ENCODE measurements around the gene DNAJC19.

The DNAJC19 gene

DNA sequence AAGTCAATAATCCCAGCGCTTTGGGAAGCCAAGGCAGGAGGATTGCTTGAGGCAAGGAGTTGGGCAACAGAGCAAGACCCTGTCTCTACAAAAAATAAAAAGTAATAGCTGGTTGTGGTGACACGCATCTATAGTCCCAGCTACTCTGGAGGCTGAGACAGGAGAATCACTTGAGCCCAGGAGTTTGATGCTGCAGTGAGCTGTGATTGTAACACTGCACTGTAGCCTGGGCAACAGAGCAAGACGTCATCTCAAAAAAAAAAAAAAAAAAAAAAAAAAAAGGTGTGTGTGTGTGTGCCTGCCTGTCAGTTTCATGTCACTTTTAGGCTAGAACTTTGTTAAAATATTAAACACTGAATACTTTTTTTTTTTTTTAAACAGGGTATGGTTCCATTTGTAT lies 28.4 kb downstream of the DNAJC19 start:
- DNase-seq: no peak

- no peak for DNase-seq
Measured at GRCh38 chr3:180959691-180960090, 29.8 kb downstream of the DNAJC19 start.

- no peak for DNase-seq
Measured at GRCh38 chr3:180947761-180948390, 41.7 kb downstream of the DNAJC19 start.

DNA sequence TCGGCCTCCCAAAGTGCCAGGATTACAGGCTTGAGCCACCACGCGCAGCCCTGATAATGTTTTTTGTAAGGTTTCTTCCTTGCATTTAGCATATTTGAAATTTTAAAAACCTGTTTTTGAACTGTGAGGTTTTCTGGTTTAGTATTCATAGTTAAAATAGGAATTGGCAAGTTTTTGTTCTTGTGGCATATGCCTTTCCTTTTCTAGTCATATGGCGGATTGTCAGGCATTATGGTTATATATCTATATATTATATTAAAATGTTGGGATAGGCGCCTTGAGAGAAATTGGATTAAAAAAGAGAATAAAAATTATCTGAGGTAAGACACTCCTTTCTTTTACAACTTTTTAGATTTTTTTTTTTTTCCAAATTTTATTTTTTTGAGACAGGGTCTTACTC lies 48.7 kb downstream of the DNAJC19 start:
- no peak for DNase-seq

DNA sequence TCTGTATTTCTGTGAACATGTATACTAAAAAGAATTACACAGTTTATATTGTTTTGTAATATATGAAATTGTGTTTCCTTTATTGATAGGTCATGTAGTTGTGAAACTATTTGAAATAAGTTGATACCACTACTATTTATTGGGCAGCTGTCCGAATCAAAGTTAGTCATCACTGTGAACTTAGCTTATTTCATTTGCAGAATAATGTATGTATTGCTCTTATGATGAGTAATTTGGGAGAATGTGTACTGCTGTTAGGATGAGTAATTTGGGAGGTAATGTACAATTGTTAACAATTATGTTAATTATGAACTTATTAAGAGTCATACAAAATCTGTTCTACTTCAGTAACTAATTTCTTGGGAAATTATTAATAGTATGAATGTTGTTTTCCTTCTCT lies 54.9 kb downstream of the DNAJC19 start:
- DNase-seq: no peak
